Loucy (cell line): ENCODE data around the gene MIER3.

Experiments used
- EZH2phosphoT487 ChIP-seq: fragments of 200-600 bp; IDR thresholded peaks from 2 replicates; pipeline ENCODE4 v1.6.1; 2018; ENCODE audit warnings: antibody characterized with exemption, mild to moderate bottlenecking, moderate library complexity, borderline replicate concordance
- TF ChIP-seq, protein P1 (sequence below): fragments of 200-600 bp; sonication (generic); conservative IDR thresholded peaks from 2 replicates; pipeline ENCODE4 v1.5.1; 2014; ENCODE audit warnings: mild to moderate bottlenecking, antibody characterized with exemption, low read length

GRCh38 chr5:56871777-56872176 lies 80.1 kb downstream of the MIER3 start:
- TF ChIP-seq, protein P1, sequence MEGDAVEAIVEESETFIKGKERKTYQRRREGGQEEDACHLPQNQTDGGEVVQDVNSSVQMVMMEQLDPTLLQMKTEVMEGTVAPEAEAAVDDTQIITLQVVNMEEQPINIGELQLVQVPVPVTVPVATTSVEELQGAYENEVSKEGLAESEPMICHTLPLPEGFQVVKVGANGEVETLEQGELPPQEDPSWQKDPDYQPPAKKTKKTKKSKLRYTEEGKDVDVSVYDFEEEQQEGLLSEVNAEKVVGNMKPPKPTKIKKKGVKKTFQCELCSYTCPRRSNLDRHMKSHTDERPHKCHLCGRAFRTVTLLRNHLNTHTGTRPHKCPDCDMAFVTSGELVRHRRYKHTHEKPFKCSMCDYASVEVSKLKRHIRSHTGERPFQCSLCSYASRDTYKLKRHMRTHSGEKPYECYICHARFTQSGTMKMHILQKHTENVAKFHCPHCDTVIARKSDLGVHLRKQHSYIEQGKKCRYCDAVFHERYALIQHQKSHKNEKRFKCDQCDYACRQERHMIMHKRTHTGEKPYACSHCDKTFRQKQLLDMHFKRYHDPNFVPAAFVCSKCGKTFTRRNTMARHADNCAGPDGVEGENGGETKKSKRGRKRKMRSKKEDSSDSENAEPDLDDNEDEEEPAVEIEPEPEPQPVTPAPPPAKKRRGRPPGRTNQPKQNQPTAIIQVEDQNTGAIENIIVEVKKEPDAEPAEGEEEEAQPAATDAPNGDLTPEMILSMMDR: no peak
- TF ChIP-seq EZH2phosphoT487: no peak
